Skeletal muscle satellite cell (primary cell): Measurements from ENCODE around the gene PPP3R2. TPM values are rescaled to one million over a fixed set of nuclear protein-coding genes. Genes with fewer than 3 reads are reported as not detected.

Experiments used
- H3K27me3 ChIP-seq: 2 replicates; pipeline ENCODE4 v1.7.0; 2013; ENCODE audit warnings: low read length; ENCODE audit not compliant: control insufficient read depth, insufficient read depth
- H3K36me3 ChIP-seq: 2 replicates; pipeline ENCODE4 v1.7.0; 2013; ENCODE audit warnings: mild to moderate bottlenecking, control low read depth, low read length; ENCODE audit not compliant: insufficient read depth
- H3K4me1 ChIP-seq: 2 replicates; pipeline ENCODE4 v1.7.0; 2013; ENCODE audit warnings: low read length; ENCODE audit not compliant: control insufficient read depth, insufficient read depth
- H3K4me2 ChIP-seq: 2 replicates; pipeline ENCODE4 v1.7.0; 2013; ENCODE audit warnings: mild to moderate bottlenecking, low read length
- H3K4me3 ChIP-seq: 2 replicates; pipeline ENCODE4 v1.7.0; 2013; ENCODE audit warnings: low read length
- H3K9ac ChIP-seq: 2 replicates; pipeline ENCODE4 v1.7.0; 2013; ENCODE audit warnings: mild to moderate bottlenecking, low read depth, low read length, moderate library complexity
- H3K9me3 ChIP-seq: replicated peaks from 2 replicates; pipeline ENCODE4 v1.7.0; 2013; ENCODE audit warnings: mild to moderate bottlenecking, control low read depth, low read length
- total RNA-seq: library from RNA; depleted of rRNA; stranded (reverse); fragments of >200 nt; gene quantifications from 2 replicates; pipeline ENCODE4 v1.2.3, GENCODE V29; 2012; rRNA removed

The PPP3R2 gene
- total RNA-seq = not detected in 2 replicates

DNA sequence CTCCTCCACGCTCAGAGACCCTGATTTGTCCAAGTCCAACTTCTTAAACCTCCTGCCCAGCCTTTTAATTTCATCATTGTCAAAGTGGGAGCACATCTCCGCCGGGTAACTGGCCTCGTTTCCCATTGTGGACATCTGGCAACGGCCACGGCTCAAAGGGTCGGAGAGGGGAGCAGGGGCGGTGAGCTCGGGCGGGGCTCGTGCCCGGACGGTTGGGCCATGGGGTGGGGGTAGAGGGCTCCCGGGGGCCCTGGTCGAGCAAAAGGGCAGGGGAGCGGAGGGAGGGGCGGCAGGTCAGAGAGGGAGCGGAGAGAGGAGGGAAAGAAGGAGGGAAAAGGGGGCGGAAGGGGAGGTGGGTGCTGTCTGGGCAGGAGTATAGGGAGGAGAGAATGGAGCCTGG, at the start of gene PPP3R2:
TSS of gene PPP3R2 (minus strand) at position 174 of the 400 bp plus-strand sequence. CDS start at position 126, 48 bp downstream.
- H3K4me2 ChIP-seq = no peak within 1 kb of the TSS
- H3K4me3 ChIP-seq = no peak within 1 kb of the TSS
- H3K9me3 ChIP-seq = no peaks in the 10 kb centered on the region
- H3K36me3 ChIP-seq = no peaks in the 10 kb centered on the region
- H3K9ac ChIP-seq = no peak within 1 kb of the TSS
- H3K4me1 ChIP-seq = peaks cover 3% of the 10 kb centered on the region
- no peaks in the 10 kb centered on the region for H3K27me3 ChIP-seq

- peaks cover 2% of the 10 kb centered on the region for H3K9me3 ChIP-seq
- H3K4me1 ChIP-seq = no peaks in the 10 kb centered on the region
- H3K4me2 ChIP-seq = no peak overlapping the region
- no peaks in the 10 kb centered on the region for H3K36me3 ChIP-seq
- no peak overlapping the region for H3K4me3 ChIP-seq
- H3K9ac ChIP-seq = no peak overlapping the region
- no peaks in the 10 kb centered on the region for H3K27me3 ChIP-seq
Observed at GRCh38 chr9:101639785-101640665, 45.3 kb upstream of the PPP3R2 start.

DNA sequence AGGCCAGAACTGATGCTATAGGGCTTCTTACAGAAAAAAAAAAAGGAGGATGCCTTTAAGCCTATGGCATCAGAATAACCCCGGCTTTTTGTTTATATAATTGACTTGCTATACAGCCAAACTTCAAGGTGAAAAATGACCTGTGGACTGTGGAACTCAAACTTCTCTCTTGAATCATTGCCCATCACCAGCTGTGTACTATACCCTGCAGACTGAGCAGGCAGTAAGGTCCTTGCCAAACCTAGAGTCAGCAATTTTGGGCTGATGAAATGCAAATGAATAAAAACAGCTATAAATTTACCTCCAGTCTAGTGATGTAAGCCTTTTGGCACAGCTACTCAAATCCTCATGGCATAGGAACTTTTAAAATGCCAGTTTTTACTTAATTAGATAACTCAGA, 44.5 kb upstream of the PPP3R2 start:
- no peaks in the 10 kb centered on the region for H3K4me1 ChIP-seq
- H3K27me3 ChIP-seq = no peaks in the 10 kb centered on the region
- H3K4me2 ChIP-seq = no peak overlapping the region

DNA sequence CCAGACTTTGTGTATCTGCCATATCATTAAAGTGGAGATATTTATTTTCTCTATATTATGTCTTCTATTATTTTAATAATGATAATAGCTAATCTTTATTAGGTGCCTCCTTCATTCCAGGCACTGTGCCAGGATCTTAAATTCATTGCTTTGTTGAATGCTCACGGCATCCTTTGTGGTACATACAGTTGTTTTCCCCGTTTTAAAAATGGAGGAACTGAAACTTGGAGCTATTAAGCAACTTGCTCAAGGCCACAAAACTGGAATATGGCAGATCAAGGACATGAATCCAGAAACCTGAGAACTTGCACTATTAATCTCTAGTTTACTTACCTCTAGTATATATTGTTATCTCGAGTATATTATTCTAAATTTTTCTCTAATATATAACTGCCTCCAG, 41.5 kb upstream of the PPP3R2 start:
- H3K9ac ChIP-seq = no peak overlapping the region
- no peaks in the 10 kb centered on the region for H3K4me1 ChIP-seq
- no peak overlapping the region for H3K4me3 ChIP-seq
- no peaks in the 10 kb centered on the region for H3K36me3 ChIP-seq
- H3K9me3 ChIP-seq = no peaks in the 10 kb centered on the region
- no peak overlapping the region for H3K4me2 ChIP-seq
- H3K27me3 ChIP-seq = no peaks in the 10 kb centered on the region

More for the DNA sequence above, 44.5 kb upstream of the PPP3R2 start:
- no peak overlapping the region for H3K4me3 ChIP-seq
- H3K36me3 ChIP-seq = no peaks in the 10 kb centered on the region
- H3K9ac ChIP-seq = no peak overlapping the region
- peaks cover 2% of the 10 kb centered on the region for H3K9me3 ChIP-seq

DNA sequence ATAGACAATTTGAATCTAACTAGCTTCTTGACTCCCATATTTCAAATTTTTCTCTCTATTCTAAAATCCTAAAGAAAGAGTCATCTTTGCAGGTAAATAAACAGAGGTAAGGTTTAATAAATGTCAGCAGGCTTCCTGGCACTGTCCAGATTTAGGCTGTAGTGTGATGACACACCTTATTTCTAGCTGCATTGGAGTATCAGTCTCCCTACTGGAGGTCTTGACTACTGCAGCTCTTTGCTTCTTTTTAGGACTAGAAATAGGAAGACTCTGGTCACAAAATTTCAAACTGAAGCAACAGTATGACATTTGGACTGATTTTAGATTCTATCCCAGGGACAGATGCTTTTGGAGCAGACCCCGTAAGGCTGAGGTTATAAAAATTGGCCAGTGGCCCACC, 40.7 kb upstream of the PPP3R2 start:
- H3K9me3 ChIP-seq = no peaks in the 10 kb centered on the region
- H3K4me1 ChIP-seq = no peaks in the 10 kb centered on the region
- no peak overlapping the region for H3K4me3 ChIP-seq
- no peaks in the 10 kb centered on the region for H3K36me3 ChIP-seq
- H3K4me2 ChIP-seq = no peak overlapping the region
- no peak overlapping the region for H3K9ac ChIP-seq
- H3K27me3 ChIP-seq = no peaks in the 10 kb centered on the region

DNA sequence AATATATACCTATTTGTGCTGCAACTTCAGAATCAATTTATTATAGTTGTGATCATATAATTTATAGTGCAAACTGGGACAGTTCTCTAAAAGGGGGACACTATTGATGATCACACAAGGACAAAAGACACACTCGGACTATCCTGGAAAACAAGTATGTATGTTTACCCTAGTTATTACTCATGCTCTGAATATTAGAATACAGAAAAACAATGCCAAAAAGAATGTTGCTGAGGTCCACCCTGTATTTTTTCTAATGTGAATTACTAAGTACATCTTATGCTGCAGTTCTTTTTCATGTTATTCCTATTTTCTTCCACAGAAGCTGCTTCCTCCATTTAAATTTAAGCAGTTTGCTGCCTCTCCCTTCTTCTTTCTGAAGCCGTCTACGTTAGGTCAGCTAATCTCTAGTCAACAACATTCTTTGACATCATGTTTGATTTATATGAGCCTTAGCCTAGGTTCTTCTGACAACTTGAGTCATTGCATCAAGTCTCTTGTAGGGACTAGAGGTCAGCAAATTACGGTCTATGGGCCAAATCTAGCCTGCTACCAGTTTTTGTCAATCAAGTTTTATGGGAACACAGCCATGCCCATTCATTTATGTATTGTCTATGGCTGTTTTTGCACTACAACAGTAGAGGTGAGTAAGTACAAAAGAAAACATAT, 40.1 kb upstream of the PPP3R2 start:
- no peaks in the 10 kb centered on the region for H3K36me3 ChIP-seq
- H3K4me2 ChIP-seq = no peak overlapping the region
- no peak overlapping the region for H3K4me3 ChIP-seq
- no peak overlapping the region for H3K9ac ChIP-seq
- no peaks in the 10 kb centered on the region for H3K27me3 ChIP-seq
- H3K9me3 ChIP-seq = no peaks in the 10 kb centered on the region
- no peaks in the 10 kb centered on the region for H3K4me1 ChIP-seq

DNA sequence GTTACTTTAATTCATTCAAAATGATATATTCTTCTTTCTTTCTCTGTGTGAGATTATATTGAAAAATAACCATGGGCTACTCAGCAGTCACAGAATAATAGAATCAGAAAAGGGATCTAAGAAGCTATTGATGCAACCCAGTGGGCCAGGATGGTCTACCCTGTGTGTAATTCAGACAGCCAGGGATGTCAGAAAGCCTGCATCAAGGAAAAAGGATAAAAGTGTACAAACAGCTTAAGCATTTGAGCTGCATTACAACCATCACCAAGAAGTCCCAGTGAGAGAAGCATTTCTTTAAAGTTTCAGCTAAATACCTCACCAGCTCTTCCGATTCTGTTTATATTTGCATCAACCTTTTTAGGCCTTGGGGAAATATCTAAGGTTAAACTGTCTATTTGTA, 37.8 kb upstream of the PPP3R2 start:
- Histone ChIP-seq H3K9ac (no peak overlapping the region), H3K4me3 (no peak overlapping the region), H3K9me3 (no peaks in the 10 kb centered on the region), H3K36me3 (no peaks in the 10 kb centered on the region), H3K4me2 (no peak overlapping the region), H3K4me1 (no peaks in the 10 kb centered on the region), H3K27me3 (no peaks in the 10 kb centered on the region)

DNA sequence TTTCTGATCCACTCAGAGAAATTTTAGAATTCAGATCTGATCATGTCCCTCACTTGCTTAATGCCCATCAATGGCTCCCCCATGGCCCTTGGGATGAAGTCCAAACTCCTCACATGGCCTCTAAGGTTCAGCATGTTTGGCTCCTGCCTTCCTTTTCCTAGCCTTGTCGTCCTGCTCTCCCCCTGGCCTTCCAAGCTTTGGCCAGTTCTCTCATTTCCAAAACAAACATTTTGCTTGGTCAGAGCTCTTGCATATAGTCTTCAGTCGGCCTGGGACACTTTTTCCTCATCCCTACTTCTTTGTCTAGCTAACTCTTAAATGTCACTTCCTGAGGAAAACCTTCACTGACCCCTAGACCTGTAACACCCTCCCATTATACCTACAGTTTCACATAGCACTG, 37.1 kb upstream of the PPP3R2 start:
- no peak overlapping the region for H3K4me2 ChIP-seq
- no peak overlapping the region for H3K4me3 ChIP-seq
- no peak overlapping the region for H3K9ac ChIP-seq
- no peaks in the 10 kb centered on the region for H3K4me1 ChIP-seq
- no peaks in the 10 kb centered on the region for H3K27me3 ChIP-seq
- no peaks in the 10 kb centered on the region for H3K9me3 ChIP-seq
- H3K36me3 ChIP-seq = no peaks in the 10 kb centered on the region

DNA sequence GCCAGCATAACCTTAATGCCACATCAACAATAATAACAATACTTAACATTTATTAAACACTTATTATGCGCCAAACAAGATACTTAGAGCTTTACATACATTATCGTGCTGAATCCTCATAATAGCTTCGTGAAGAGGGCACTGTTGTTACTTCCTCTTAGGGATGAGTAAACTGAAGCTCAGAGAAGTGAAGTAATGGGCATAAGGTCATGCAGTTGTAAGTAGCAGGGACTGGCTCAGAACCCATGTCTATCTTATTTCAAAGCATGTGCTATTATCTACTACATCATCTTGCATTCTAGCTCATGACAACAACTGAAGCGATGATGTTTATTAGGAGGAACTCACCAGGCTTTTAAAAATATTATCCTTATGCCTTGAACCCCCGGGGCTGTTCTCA, 34.9 kb upstream of the PPP3R2 start:
- Histone ChIP-seq H3K27me3 (no peaks in the 10 kb centered on the region), H3K4me1 (peaks cover 7% of the 10 kb centered on the region), H3K4me2 (no peak overlapping the region), H3K9me3 (no peaks in the 10 kb centered on the region), H3K36me3 (no peaks in the 10 kb centered on the region), H3K9ac (no peak overlapping the region), H3K4me3 (no peak overlapping the region)

DNA sequence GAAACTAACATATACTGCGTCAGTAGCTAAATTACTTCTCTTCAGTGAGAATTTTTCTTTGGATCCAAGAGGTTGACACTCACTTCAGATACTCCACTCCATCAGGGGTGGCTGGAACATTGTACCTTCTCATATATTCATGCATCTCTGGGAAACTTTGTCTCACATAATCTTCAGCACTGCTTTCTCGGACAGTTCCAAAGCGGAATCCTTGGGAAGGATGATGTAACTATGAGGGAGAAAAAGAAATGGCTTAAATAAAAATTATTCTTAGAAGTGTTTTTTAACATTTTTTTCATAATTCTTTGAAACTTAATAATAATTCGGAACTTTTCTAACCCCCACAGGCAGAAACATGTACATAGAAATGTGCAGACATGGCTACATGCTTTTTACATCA, 33.4 kb upstream of the PPP3R2 start:
- Histone ChIP-seq H3K9me3 (no peaks in the 10 kb centered on the region), H3K4me3 (no peak overlapping the region), H3K27me3 (no peaks in the 10 kb centered on the region), H3K9ac (no peak overlapping the region), H3K4me1 (peaks cover 7% of the 10 kb centered on the region), H3K36me3 (no peaks in the 10 kb centered on the region), H3K4me2 (no peak overlapping the region)

DNA sequence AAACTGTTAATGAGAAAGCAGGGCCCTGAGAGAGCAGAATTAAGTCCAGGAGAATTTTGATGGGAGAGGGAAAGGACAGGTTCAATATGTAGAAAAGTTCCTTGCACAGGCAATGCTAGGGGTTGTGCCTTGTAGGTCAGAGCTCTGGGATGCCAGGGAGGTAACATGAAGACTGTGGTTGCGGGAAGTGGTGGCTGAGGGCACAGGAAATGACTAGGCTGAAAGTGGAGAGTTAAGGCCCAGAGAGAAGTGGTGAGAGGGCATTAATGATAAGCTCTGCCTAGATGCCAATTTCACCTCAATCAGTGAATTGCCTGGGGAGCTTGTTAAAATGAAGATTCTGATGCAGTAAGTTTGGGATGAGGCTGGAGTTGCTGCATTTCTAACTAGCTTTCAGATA, 31.5 kb upstream of the PPP3R2 start:
- H3K9ac ChIP-seq = no peak overlapping the region
- no peaks in the 10 kb centered on the region for H3K36me3 ChIP-seq
- H3K4me3 ChIP-seq = no peak overlapping the region
- peaks cover 7% of the 10 kb centered on the region for H3K4me1 ChIP-seq
- H3K4me2 ChIP-seq = no peak overlapping the region
- H3K9me3 ChIP-seq = no peaks in the 10 kb centered on the region
- H3K27me3 ChIP-seq = no peaks in the 10 kb centered on the region
